ENCODE data around the gene ARHGEF28.

ARHGEF28 gene

DNA sequence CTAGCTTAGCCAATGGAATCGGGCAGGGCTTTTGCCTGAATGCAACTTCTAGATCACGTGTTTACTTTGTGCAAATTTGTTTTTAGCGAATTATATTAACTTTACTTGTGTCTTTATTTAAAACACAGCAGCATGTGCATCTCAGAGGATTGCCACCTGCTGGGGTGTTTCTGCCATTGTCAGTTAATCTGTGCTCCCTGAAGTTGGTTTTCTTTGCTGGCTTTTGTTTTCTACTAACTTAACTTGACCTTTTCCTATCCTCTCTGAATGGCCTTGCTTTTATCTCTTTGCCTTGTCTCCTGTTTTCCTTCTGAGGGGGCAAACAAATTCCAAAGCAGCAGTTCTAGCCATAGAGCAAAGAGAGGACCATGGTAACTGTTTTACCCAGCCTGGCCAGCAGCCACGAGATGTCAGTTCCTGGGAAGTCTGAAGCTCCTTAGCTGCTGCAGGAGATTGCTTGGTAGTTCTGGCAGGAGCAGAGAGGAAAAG lies 67.6 kb downstream of the ARHGEF28 start:
- no peak for DNase-seq

DNA sequence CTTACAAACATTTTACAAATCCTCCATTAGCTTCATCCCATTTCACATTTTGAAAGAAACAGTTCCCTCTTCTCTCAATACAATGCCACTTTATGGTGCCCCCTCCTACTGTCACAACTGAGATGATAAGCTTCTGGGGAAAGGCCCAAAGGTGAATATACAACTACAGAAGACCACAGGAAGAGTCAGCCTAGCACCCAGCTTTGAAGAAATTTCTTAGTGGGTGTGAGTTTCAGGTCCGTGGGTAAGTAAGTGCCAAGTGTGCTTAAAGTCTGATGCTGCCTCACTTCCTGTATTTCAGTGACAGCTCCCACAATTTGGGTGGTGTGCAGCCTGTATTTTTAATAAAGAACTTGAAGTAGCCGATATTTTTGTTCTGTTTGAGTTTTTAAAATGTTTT lies 68.1 kb downstream of the ARHGEF28 start:
- DNase-seq = no peak

DNA sequence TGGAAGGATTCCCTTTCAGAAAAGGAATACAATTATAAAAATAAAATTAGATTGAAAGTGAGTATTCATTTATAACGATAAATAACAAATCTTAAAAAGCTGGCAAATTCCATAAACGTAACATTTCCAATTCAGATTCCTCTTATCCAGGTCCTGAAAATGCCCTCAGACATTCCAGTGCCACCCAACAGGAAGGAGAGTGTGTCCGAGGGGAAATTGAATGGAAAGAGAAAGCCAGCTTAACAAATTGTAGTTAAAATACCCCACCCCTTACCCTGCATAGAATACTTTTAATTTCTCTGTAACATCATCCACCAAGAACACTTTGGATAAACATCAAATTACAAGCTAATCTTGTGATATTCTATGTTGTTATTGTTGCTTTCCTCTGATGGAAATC lies 72.0 kb downstream of the ARHGEF28 start:
- no peak for DNase-seq

DNA sequence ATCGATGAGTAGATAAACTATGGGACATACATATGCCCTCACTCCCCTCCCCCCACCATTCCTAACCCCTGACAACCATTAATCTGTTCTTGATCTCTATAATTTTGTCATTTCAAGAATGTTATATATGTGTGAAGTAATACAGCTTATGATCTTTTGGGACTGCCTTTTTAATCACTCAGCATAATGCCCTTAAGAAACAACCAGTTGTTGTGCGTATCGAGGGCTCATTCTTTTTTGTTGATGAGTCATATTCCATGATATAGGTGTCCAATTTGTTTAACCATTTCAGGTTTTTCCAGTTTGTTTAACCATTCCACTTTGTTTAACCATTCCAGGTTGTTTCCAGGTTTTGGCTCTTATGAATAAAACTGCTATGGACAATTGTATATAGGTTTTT lies 75.6 kb downstream of the ARHGEF28 start:
- no peak for DNase-seq

DNA sequence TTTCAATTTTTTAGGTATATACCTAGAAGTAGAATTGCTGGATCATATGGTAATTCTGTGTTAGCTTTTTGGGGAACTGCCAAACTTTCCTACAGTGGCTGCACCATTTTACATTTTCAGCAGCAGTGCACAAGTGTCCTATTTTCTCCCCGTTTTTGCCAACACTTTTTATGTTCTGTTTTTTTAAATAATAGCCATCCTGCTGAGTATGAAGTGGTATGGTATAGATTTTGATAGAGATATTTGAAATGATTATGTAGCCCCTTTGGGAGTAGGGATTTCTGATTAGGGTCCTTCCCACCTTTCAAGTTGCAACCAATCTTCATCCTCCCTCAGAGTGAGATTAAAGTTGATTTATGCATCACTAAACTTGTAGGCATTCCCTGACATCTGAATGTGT lies 76.5 kb downstream of the ARHGEF28 start:
- no peak for DNase-seq

DNA sequence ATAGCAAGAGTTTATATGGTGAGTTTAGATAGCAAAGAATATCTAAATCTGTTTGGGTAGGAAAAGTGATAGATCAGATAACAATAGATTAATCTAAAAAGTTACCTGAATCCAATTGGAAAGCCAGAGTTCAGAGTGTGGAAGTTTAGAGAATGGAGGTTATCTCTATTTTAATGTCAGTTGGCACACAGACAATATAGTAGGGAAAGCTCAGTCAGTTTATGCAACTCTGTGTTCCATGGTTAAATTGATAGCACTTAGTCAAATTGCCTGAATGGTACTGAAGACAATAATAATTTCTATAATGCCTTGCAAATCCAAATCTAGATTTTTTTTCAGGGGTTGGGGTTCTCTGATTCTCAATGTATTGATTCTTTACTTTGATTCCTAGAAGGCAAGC lies 77.0 kb downstream of the ARHGEF28 start:
- DNase-seq = no peak

DNA sequence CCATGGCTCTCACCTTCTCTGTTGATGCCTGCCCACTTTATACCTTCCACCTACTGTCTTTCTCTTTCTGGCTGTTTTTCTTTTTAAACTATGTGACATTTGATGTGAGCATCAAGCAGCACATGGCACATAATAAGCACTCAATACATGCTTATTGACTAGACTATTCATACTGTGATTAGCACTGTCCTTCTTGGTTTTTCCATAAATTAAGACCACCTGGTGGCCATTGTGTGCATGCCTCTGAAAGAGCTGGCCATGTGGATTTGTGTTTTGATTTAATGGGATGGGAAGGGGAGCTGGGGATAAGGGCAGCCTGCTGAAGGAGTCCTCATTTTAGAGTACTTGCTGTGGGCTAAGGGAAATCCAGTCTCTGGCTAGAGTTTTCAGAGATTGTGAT lies 79.4 kb downstream of the ARHGEF28 start:
- DNase-seq = no peak

DNA sequence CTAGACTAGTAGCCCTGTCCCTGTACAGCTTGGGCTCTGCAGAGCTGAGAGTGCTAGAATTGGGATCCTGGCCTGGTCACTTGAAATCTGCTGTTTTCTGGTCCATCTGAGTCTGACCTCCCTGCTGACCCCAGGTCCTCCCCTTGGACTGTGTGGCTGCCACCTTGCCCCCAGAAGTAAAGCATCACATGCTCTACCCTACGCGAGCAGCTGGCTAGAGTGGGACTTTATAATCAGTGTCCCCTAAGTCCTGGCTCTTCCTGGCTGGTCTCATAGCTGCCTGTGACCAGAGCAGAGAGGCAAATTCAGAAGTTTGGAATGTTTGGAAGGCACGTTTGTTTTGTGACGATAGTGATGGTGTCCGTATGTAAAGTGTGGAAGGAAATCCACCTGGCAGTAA lies 81.0 kb downstream of the ARHGEF28 start:
- DNase-seq = no peak

DNA sequence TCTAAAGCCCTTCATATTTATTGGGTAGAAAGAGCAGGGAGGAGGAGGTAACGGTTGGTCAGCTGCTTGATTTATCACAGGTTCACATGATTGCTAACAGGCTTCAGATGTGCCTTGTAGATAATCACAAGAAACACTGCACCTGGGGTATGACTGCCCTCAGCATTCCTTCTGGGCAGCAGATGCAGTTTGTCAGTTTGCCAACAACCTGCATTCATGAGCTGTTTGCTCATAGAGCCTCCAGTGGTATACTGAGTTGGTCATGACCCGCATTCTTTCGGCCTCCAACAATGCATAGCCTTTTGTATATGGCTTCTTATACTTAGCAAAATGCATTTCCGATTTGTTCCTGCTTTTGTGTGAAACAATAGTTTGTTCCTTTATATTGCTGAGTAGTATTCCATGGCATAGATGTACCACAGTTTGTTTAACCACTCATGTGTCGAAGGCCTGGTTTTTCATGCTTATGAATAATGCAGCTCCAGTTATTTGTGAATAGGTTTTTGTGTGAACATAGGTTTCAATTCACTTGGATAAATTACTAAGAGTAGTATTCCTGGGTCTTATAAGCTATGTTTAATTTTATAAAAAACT lies 83.6 kb downstream of the ARHGEF28 start:
- no peak for DNase-seq

DNA sequence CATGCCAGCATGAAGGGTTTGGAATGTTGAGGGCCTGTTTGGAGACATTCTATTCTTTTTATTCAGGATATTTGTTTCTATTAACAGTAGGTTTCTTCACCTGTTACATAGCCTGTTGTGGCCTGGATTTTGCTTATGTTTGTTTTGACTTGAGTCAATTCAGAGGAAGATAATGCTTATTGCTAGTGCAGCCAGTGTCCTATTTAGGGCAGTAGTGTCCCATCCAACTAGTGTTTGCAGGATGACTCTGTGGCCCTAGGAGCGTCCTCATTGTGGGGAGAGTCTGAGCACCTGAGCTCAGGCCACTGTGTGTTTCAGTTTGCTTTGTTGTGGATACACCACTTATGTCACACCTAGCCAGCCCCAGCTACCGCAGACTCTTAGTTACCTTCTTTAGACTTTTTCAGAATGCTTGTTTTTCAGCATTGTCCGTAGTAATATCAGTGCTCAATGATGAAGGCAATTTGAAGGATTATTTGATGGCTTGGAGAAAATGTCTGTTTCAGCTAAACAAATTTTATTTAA lies 90.3 kb downstream of the ARHGEF28 start:
- DNase-seq = no peak

DNA sequence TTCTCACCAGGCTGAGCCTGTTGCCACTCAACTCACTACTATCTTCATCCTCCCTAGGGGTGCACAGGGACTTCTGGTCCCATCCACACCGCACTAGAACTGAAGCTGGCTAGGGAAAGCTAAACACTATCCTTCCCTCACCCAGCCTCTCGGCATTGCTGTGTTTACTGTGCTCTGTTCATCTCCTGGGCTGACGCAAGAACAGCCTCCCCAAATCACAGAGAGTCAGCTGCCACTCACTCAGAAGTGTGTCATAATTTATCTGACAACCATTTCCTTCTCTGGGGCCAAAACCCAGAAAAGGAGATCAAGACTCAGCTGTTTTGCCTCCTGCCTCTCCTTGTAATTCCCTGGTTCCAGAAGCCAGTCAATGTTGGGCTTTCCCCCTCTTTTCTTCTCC lies 92.8 kb downstream of the ARHGEF28 start:
- no peak for DNase-seq

DNA sequence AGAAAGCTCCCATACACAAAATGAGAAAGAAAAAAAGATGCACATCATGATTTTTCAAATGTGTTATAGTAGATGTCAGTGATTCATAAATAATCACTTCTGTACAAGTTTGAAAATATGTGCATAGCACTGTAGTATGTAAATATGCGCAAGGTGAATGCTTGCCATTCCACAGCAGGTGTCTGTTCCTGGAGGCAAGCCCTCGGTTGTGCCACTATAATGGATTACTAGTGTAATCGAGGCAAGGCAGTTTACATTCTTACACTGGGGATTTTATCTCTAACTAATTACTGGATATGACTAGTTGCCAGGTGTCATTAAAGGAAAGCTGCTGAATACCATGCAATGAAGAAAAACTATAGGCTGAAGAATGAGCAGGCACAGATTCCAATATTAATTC lies 93.6 kb downstream of the ARHGEF28 start:
- no peak for DNase-seq

DNA sequence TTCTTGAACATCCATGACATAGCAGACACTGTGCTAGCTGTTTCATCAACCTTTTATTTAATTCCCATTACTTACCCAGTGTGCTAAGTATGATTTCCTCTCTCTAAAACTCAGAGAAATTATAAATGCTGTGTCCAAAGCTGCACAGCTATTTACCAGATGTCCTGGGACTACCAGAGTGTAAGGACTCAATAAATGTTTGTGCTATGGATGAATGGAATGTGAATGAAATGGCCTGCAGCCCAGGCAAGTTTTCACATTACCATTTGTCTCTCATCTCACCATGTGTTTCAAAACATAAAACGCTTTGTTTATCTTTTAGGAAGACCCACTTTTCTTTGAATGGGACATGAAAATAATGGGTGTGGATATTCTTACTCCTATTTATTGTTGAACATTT lies 96.2 kb downstream of the ARHGEF28 start:
- no peak for DNase-seq

DNA sequence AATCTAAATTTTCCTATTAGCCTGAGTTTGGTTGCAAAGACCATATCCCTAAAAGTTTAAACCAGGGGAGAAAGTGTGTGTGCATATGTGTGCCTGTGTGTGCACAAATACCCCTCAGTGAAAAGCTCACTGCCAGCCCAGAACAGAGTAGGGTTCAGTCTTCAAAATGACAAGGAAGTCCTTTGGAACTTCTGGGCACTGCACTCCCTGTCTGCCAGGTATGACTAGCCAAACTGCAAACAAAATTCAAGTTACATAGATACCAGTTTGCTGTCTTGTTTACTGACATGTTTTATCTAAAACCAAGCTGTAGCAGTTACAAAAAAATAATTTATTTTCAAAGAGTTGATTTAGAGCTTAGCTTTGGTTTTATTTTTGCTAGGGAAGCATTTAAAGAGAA lies 100.1 kb downstream of the ARHGEF28 start:
- DNase-seq = no peak

DNA sequence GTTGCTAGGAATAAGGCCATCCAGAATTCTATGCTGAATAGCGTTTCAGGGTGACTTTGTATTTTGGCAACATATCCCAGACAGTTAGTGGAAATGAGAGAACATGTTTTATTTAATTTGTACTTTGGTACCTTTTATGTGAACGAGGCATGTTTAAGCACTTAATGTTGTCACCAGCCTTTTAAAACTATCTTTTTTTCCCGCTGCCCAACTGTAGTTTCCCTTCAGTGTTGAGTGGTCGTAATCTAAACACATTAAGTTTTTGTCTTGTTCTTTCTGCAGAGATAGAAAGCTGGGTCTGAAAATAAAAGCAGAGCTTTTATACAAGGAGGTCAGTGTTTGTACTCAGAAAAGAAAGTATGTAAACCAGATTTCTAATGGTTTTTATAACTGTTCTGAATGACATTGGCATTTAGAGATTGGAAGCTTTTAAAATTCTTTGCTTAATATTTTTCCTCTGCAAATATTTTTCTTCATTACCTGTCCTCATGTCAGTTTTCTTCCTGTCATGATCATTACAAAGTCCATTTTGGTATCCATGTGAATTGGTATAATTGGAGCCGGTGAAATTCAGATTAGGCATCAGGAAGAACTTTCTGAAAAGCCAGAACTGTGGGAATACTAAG lies 100.7 kb downstream of the ARHGEF28 start:
- DNase-seq = no peak

DNA sequence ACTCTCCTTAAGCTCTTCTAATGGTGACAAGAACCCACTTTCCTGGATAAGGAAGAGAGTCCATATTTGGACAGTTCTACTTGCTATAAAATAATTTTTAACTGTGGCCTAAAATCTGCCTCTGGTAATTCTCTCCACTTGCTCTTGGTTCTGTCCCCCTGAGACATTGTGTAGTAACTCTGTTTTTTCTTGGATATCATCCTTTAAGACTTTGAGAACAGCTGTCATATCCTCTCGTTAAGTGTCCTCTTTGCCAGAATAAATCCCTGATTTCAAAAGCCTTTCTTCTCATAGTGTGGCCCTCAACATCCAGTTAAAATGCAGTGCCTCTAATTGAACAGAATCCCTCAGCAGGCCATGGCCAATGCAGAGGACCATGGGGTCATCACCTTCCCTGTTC lies 101.5 kb downstream of the ARHGEF28 start:
- DNase-seq = no peak

DNA sequence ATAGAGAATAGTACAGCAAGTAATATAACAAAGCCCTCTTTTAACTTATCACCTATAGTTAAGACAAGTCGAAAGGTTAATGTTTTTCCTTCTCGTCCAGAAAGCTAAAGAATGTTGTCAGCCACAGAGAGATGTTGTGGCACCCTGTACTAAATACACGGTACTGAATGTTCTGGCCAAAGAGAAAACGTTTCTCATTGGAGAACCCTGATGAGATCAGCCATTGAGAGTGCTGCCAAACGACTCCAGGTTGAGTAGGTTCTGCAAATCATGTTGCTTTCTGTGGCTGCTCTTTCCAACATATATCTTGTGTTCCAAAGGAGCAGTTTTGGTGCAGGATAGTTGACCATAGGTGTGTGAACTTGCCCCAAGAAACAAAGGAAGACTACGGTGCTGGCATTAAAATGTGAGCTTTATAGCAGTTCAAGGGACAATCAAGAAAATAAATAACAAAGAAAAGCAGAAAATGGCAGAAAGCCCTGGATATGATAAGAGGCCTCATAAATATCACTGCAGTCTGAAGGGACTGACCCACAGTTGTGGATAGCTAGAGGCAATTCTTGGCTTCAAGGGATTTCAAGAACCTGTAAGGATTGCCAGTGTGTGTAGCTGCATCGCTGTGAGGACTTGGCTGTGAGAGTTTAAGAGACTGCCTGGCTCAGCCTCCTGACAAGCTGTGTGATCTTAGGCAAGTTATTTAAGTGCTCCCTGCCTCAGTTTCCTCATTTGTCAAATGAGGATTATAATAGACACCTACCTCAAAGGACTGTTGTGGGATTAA lies 102.7 kb downstream of the ARHGEF28 start:
- DNase-seq = no peak

DNA sequence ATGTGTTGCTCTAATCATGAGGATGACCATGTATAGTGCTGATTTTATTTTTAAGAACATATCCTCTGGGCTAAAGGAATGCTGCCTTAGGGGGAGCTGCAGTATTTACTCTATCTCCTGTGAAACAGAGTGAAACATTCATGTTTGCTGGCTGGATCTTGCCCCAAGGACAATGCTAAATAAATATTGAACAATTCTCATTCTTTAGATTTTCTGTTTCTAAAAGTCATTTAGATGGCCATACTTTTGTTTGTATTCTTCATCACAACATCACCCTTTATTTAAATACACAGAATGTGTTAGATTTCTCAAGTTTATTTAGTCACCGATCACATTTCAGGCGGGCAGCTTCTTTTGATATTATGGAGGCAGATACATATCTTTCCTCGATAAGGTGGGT lies 103.3 kb downstream of the ARHGEF28 start:
- no peak for DNase-seq

DNA sequence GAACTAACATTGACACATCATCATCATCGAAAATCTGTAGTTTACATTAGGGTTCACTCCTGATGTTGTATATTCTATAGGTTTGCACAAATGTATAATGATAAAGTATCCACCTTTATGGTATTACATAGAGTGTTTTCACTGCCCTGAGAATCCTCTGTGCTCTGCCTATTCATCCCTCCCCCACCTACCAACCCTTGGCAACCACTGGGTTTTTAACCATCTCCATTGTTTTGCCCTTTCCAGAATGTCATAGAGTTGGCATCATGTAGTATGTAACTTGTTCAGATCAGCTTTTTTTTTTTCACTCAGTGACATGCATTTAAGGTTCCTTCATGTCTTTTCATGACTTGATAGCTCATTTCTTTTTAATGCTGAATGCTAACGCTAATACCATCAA lies 106.0 kb downstream of the ARHGEF28 start:
- no peak for DNase-seq

DNA sequence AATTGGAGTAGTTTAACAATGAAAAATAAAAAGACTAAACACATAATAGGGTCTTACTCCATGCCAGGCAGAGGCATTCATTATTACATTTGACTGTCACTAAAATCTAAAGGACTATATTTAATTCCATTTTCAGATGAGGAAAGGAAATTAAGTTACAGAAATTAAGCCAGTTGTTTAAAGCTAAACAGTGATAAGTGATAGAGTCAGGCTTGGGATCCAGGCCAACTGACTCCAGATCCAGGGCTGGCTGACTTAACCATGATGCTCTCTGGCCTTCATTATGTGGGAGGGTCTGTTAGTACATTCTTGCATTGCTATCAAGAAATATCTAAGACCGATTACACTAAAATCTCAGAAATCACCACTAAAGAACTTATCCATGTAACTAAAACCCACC lies 107.2 kb downstream of the ARHGEF28 start:
- no peak for DNase-seq

DNA sequence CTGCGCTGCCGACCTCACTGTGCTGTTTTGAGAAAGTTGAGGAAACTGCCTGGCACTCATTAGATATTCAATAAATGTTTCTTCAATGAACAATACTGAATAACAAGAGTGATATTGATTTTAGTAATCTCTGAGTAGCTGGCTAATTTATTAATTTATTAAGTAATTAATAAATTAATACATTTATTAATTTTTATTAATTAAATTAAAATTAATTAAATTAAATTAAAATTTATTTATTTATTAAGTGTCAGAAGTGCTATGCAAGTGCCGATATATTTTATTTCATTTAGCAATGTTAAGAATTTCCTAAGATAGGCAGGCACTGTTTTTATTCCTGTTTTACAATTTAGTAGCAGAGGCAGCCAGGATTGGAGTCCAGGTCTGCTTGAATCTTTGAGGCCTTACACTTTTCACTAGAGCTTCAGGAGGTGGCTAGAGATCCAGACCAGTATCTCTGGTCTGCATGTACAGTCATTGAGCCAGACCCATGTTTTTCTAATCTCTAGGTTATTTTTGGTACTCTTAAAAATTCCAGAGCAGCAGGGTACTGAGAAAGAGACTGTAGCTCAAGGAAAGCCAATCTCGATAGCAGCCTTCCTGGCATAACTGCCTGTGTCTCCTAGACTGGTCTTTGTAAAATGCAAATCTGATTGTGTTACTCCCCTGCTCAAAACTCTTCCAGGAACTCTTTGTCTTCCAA lies 109.2 kb downstream of the ARHGEF28 start:
- no peak for DNase-seq

DNA sequence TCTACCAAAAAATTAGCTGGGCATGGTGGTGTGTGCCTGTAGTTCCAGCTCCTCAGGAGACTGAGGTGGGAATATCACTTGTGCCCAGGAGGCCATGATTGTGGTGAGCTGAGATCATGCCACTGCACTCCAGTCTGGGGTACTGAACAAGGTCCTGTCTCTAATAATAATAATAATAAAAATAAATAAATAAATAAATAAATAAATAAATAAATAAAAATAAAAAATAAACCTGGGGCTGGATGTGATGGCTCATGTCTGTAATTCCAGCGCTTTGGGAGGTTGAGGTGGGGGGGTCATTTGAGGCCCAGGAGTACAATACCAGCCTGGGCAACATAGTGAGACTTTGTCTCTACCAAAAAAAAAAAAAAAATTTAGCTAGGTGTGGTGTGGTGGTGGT lies 113.7 kb downstream of the ARHGEF28 start:
- DNase-seq = no peak

DNA sequence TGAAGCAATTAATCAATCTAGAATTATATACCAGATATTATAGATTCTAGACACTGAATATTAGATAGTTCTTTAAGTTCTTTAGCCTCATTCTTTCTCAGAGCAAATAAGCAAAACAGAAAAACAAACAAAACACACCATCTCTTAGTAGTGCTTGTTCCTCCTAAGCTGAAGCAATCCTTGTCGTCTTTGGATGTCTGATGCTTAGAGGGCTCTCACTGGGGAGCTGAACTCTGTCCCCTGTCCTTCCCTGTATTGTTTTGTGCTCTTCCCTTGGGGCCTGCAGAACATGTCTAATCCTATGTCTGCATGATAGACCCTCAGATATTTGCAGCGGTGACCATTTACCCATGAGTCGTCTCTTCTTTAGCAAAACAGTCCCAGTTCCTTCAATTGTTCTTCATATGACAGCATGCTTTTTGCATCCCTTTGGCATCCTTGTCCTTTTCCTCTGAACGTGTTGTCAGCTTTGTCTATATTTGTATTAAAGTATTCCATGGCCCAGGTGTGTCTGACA lies 114.3 kb downstream of the ARHGEF28 start:
- no peak for DNase-seq
